ENCODE data around the gene IL17RE. TPM values are rescaled to one million over a fixed set of nuclear protein-coding genes. Genes with fewer than 3 reads are reported as not detected.

The IL17RE gene
- total and polyA plus RNA-seq, 9 of the 15 experiments (the other 6 are each of a cell fraction or from before 2014, with no cell fraction given) = 0.32 to 1.9 (median 0.51) TPM; not detected in 4

GRCh38 chr3:9884555-9885165 is 18.0 kb upstream of the IL17RE start (continued):
- no peak for TF ChIP-seq ETV6 (IDR thresholded peaks at IDR 0.05; ENCODE audit: borderline replicate concordance in 1 of 2, low read depth in 2 of 2, low read length in 1 of 2)
- no peak for TF ChIP-seq ETV6 (CRISPR knock-in tag; IDR thresholded peaks at IDR 0.05; ENCODE audit: borderline replicate concordance)
- TF ChIP-seq ZBTB40 (IDR thresholded peaks at IDR 0.05) = no peak
- TF ChIP-seq ZBTB40 (CRISPR knock-in tag; IDR thresholded peaks at IDR 0.05) = no peak
- no peak for TF ChIP-seq RHOXF2B (CRISPR knock-in tag; conservative IDR thresholded peaks at IDR 0.05)
- no peak for TF ChIP-seq CXXC5 (CRISPR knock-in tag; IDR thresholded peaks at IDR 0.05)
- no peak for TF ChIP-seq PTBP1 (IDR thresholded peaks at IDR 0.05; ENCODE audit: low read depth, low read length)
- no peak for TF ChIP-seq TAF7 (tag; IDR thresholded peaks at IDR 0.05)
- TF ChIP-seq THAP7 (CRISPR knock-in tag; IDR thresholded peaks at IDR 0.05) = no peak
- TF ChIP-seq ETS1 (conservative IDR thresholded peaks at IDR 0.05; ENCODE audit: control insufficient read depth, low read depth, low read length) = no peak
- no peak for TF ChIP-seq TEAD2 (tag; IDR thresholded peaks at IDR 0.05)
- TF ChIP-seq ZNF280B (CRISPR knock-in tag; IDR thresholded peaks at IDR 0.05) = no peak
- TF ChIP-seq PYGO2 (tag; IDR thresholded peaks at IDR 0.05) = no peak
- no peak for TF ChIP-seq GATAD2A (IDR thresholded peaks at IDR 0.05)
- TF ChIP-seq GABPA (tag; conservative IDR thresholded peaks at IDR 0.05; ENCODE audit: low read depth) = no peak
- TF ChIP-seq HOXB6 (CRISPR knock-in tag; IDR thresholded peaks at IDR 0.05; ENCODE audit: borderline replicate concordance) = no peak
- TF ChIP-seq CBFB (CRISPR knock-in tag; IDR thresholded peaks at IDR 0.05) = no peak

All from K562 (cell line).